Measurements from ENCODE around the gene TNIK. TPM values are rescaled to one million over a fixed set of nuclear protein-coding genes. Genes with fewer than 3 reads are reported as not detected.

The TNIK gene
- polyA plus RNA-seq, 1 donor from 2014 or later: 19.3 TPM

DNA sequence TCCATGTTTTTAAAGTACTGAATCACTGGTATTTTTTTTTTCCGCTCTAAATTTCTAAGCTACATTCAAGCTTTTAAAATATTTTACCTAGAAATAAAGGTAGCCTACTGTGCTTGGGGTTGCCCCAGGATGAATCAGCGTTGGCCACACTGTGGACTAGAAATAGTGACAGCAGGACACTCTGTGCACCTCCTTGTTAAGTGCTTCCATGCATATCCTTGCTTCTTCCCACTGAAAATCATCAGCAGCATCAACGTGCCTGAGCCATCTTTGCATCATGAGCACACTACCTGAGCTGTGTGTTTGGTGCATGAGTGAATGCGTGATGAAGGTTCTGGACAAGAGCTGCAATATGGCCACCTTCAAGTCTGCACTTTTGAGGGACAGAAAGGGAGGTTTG lies 291.7 kb downstream of the TNIK start:
- Histone ChIP-seq H3K27ac (ENCODE audit: low read length) (no peak overlapping the region), H4K20me1 (ENCODE audit: insufficient read depth) (no peaks in the 10 kb centered on the region), H3K79me2 (replicated peaks; ENCODE audit: insufficient read depth, low read length) (no peaks in the 10 kb centered on the region), H3K27me3 (ENCODE audit: insufficient read depth, low read depth, low read length) (no peaks in the 10 kb centered on the region), H3K9ac (ENCODE audit: low read length) (no peak overlapping the region), H3K9me3 (ENCODE audit: low read length) (no peaks in the 10 kb centered on the region), H3F3A (ENCODE audit: insufficient read depth, low read length, poor library complexity, severe bottlenecking) (no peaks in the 10 kb centered on the region), H3K4me3 (ENCODE audit: low read length) (no peak overlapping the region), H3K9me2 (ENCODE audit: insufficient read depth, low read length) (no peaks in the 10 kb centered on the region), H3K36me3 (ENCODE audit: insufficient read depth, low read length) (peaks cover 14% of the 10 kb centered on the region), H2AFZ (ENCODE audit: low read depth, low read length) (no peak overlapping the region), H3K4me2 (ENCODE audit: low read length) (no peak overlapping the region)
- TF ChIP-seq TAF1 (IDR thresholded peaks at IDR 0.05; ENCODE audit: low read depth) (no peak), EP300 (conservative IDR thresholded peaks at IDR 0.05; ENCODE audit: poor library complexity, severe bottlenecking) (no peak), SMC3 (conservative IDR thresholded peaks at IDR 0.05; ENCODE audit: poor library complexity) (no peak), RAD21 (conservative IDR thresholded peaks at IDR 0.05) (no peak), MXI1 (conservative IDR thresholded peaks at IDR 0.05; ENCODE audit: poor library complexity, severe bottlenecking) (no peak)
- TF ChIP-seq, protein P1, sequence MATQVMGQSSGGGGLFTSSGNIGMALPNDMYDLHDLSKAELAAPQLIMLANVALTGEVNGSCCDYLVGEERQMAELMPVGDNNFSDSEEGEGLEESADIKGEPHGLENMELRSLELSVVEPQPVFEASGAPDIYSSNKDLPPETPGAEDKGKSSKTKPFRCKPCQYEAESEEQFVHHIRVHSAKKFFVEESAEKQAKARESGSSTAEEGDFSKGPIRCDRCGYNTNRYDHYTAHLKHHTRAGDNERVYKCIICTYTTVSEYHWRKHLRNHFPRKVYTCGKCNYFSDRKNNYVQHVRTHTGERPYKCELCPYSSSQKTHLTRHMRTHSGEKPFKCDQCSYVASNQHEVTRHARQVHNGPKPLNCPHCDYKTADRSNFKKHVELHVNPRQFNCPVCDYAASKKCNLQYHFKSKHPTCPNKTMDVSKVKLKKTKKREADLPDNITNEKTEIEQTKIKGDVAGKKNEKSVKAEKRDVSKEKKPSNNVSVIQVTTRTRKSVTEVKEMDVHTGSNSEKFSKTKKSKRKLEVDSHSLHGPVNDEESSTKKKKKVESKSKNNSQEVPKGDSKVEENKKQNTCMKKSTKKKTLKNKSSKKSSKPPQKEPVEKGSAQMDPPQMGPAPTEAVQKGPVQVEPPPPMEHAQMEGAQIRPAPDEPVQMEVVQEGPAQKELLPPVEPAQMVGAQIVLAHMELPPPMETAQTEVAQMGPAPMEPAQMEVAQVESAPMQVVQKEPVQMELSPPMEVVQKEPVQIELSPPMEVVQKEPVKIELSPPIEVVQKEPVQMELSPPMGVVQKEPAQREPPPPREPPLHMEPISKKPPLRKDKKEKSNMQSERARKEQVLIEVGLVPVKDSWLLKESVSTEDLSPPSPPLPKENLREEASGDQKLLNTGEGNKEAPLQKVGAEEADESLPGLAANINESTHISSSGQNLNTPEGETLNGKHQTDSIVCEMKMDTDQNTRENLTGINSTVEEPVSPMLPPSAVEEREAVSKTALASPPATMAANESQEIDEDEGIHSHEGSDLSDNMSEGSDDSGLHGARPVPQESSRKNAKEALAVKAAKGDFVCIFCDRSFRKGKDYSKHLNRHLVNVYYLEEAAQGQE (IDR thresholded peaks at IDR 0.05; ENCODE audit: borderline replicate concordance): no peak
- TF ChIP-seq, protein P2, sequence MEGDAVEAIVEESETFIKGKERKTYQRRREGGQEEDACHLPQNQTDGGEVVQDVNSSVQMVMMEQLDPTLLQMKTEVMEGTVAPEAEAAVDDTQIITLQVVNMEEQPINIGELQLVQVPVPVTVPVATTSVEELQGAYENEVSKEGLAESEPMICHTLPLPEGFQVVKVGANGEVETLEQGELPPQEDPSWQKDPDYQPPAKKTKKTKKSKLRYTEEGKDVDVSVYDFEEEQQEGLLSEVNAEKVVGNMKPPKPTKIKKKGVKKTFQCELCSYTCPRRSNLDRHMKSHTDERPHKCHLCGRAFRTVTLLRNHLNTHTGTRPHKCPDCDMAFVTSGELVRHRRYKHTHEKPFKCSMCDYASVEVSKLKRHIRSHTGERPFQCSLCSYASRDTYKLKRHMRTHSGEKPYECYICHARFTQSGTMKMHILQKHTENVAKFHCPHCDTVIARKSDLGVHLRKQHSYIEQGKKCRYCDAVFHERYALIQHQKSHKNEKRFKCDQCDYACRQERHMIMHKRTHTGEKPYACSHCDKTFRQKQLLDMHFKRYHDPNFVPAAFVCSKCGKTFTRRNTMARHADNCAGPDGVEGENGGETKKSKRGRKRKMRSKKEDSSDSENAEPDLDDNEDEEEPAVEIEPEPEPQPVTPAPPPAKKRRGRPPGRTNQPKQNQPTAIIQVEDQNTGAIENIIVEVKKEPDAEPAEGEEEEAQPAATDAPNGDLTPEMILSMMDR (IDR thresholded peaks at IDR 0.05; ENCODE audit: poor library complexity, severe bottlenecking): no peak

DNA sequence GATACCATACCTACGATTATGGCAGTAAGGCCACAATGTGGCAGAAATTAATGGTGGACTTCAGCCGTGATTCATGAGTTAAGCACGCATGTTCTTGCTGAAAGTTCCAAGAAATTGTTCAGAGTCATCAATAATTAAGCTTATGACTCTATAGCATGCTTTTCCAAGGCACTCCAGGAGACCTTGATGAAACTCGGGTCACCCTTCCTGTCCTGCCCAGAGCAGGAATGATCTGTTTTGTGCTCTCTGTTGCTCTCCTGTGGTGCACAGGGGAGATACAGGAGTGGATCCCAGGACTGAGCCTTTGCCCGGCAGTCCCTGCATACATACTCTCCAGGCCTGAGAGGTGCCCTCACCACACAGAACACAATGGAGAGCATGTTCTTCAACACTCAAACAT lies 292.1 kb downstream of the TNIK start:
- Histone ChIP-seq H4K20me1 (ENCODE audit: insufficient read depth) (no peaks in the 10 kb centered on the region), H2AFZ (ENCODE audit: low read depth, low read length) (no peak overlapping the region), H3K27ac (ENCODE audit: low read length) (no peak overlapping the region)

More for the DNA sequence above, 292.1 kb downstream of the TNIK start:
- Histone ChIP-seq H3K9me2 (ENCODE audit: insufficient read depth, low read length) (no peaks in the 10 kb centered on the region), H3K4me2 (ENCODE audit: low read length) (no peak overlapping the region), H3K79me2 (replicated peaks; ENCODE audit: insufficient read depth, low read length) (no peaks in the 10 kb centered on the region), H3K27me3 (ENCODE audit: insufficient read depth, low read depth, low read length) (no peaks in the 10 kb centered on the region), H3K9ac (ENCODE audit: low read length) (no peak overlapping the region), H3K36me3 (ENCODE audit: insufficient read depth, low read length) (peaks cover 14% of the 10 kb centered on the region), H3K4me3 (ENCODE audit: low read length) (no peak overlapping the region), H3K9me3 (ENCODE audit: low read length) (peaks cover 2% of the 10 kb centered on the region), H3F3A (ENCODE audit: insufficient read depth, low read length, poor library complexity, severe bottlenecking) (no peaks in the 10 kb centered on the region)
- TF ChIP-seq MXI1 (conservative IDR thresholded peaks at IDR 0.05; ENCODE audit: poor library complexity, severe bottlenecking): no peak
- TF ChIP-seq EP300 (conservative IDR thresholded peaks at IDR 0.05; ENCODE audit: poor library complexity, severe bottlenecking): no peak
- no peak for TF ChIP-seq TAF1 (IDR thresholded peaks at IDR 0.05; ENCODE audit: low read depth)
- TF ChIP-seq EZH2 (IDR thresholded peaks at IDR 0.05; ENCODE audit: borderline replicate concordance, insufficient read depth, low read length, poor library complexity, severe bottlenecking): no peak
- TF ChIP-seq, protein P2 (IDR thresholded peaks at IDR 0.05; ENCODE audit: poor library complexity, severe bottlenecking): no peak
- TF ChIP-seq, protein P1 (IDR thresholded peaks at IDR 0.05; ENCODE audit: borderline replicate concordance): no peak
- no peak for TF ChIP-seq SMC3 (conservative IDR thresholded peaks at IDR 0.05; ENCODE audit: poor library complexity)
